Thoracic aorta (tissue), 2 donors: Measurements from ENCODE around the gene SGMS1. TPM values are rescaled to one million over a fixed set of nuclear protein-coding genes. Genes with fewer than 3 reads are reported as not detected.
"Not testable (repeated sequence)": the region's sequence is repeated elsewhere in the genome, so short reads cannot be mapped to it uniquely, and the experiment has no call there.

Experiments used
- ATAC-seq: fragments of 150-250 bp; one replicate; pipeline ENCODE4 v1.8.0; 2017; ENCODE audit warnings: low read depth; ENCODE audit not compliant: insufficient number of reproducible peaks, low FRiP score
- DNase-seq: peaks from one replicate; pipeline ENCODE4 v3.0.0-alpha.2; 2020; ENCODE audit warnings: low spot score
- H3K27ac ChIP-seq, 2 donors: fragments of 200-600 bp; sonication (generic); 1 replicate in 1 of 2; 2 replicates in 1 of 2; pipeline ENCODE4 v1.5.1; 2016; ENCODE audit warnings: mild to moderate bottlenecking in 2 of 2, moderate library complexity in 2 of 2
- H3K27me3 ChIP-seq: fragments of 200-600 bp; sonication (generic); replicated peaks from 2 replicates; pipeline ENCODE4 v1.6.0; 2016; ENCODE audit warnings: mild to moderate bottlenecking; ENCODE audit not compliant: insufficient read depth
- H3K36me3 ChIP-seq: fragments of 200-600 bp; sonication (generic); one replicate; pipeline ENCODE4 v1.5.1; 2016
- H3K4me1 ChIP-seq, 2 donors: fragments of 200-600 bp; sonication (generic); 1 replicate in 1 of 2; 2 replicates in 1 of 2; pipeline versions ENCODE4 v1.5.1 to v1.6.0; 2016; ENCODE audit warnings: low read depth in 2 of 2, mild to moderate bottlenecking in 1 of 2; ENCODE audit not compliant: control insufficient read depth in 1 of 2
- H3K4me3 ChIP-seq: fragments of 200-600 bp; sonication (generic); 2 replicates; pipeline ENCODE4 v1.5.1; 2016; ENCODE audit warnings: mild to moderate bottlenecking
- H3K9me3 ChIP-seq: fragments of 200-600 bp; sonication (generic); 2 replicates; pipeline ENCODE4 v1.5.1; 2016
- total RNA-seq, 2 donors: library from RNA; depleted of rRNA; stranded (reverse); fragments of >200 nt; gene quantifications; one replicate each; pipeline versions ENCODE4 v1.1.0 to v1.2.3, GENCODE V29; 2016
- TF ChIP-seq, protein P1 (sequence below): fragments of 200-600 bp; sonication (generic); IDR thresholded peaks from one replicate; pipeline ENCODE4 v1.5.1; 2019; ENCODE audit warnings: antibody characterized with exemption

SGMS1 gene
- total RNA-seq, 2 donors from 2014 or later = 60.5 to 92.3 TPM

GRCh38 chr10:50572017-50572491 lies 51.7 kb downstream of the SGMS1 start:
- H3K9me3 ChIP-seq = no peaks in the 10 kb centered on the region
- H3K36me3 ChIP-seq = no peaks in the 10 kb centered on the region
- DNase-seq = no peak
- no peak overlapping the region for H3K27ac ChIP-seq
- no peaks in the 10 kb centered on the region for H3K27me3 ChIP-seq
- no peak overlapping the region for H3K4me3 ChIP-seq
- H3K4me1 ChIP-seq = peaks cover 15 to 27% of the 10 kb centered on the region in 2 donors
- TF ChIP-seq, protein P1, sequence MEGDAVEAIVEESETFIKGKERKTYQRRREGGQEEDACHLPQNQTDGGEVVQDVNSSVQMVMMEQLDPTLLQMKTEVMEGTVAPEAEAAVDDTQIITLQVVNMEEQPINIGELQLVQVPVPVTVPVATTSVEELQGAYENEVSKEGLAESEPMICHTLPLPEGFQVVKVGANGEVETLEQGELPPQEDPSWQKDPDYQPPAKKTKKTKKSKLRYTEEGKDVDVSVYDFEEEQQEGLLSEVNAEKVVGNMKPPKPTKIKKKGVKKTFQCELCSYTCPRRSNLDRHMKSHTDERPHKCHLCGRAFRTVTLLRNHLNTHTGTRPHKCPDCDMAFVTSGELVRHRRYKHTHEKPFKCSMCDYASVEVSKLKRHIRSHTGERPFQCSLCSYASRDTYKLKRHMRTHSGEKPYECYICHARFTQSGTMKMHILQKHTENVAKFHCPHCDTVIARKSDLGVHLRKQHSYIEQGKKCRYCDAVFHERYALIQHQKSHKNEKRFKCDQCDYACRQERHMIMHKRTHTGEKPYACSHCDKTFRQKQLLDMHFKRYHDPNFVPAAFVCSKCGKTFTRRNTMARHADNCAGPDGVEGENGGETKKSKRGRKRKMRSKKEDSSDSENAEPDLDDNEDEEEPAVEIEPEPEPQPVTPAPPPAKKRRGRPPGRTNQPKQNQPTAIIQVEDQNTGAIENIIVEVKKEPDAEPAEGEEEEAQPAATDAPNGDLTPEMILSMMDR = no peak
- no peak for ATAC-seq

DNA sequence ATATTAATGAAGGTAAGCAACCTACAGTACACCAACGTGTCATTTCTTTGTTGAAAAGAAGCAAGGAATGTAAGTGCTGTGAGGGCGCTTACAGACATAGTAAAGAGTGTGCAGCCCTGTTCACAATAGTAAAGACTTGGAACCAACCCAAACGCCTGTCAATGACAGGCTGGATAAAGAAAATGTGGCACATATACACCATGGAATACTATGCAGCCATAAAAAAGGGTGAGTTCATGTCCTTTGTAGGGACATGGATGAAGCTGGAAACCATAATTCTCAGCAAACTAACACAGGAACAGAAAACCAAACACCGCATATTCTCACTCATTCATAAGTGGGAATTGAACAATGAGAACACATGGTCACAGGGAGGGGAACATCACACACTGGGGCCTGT lies 55.0 kb downstream of the SGMS1 start:
- not testable (repeated sequence) for H3K36me3 ChIP-seq

DNA sequence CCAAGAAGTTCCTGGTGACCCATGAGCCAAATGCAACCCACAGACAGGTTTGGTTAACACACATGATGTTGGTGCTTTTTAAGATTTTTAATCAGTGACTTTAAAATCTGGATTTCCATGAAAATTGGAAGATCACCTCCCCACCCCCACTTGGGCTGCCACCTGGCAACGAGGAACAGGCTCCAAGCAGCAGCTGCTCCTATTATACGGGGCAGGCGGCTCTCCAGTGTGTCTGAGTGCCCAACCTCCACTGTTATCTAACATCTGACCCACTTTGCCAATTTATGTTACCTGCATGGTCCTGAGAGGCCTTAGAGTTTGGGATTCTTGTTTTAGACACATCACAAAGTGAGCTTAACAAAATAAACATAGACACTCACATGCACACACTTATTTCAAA lies 56.4 kb downstream of the SGMS1 start:
- H3K4me3 ChIP-seq = no peak overlapping the region
- no peak for ATAC-seq
- no peak for DNase-seq
- H3K27me3 ChIP-seq = no peaks in the 10 kb centered on the region
- peaks cover 3 to 8% of the 10 kb centered on the region in 2 donors for H3K4me1 ChIP-seq
- H3K36me3 ChIP-seq = no peaks in the 10 kb centered on the region
- TF ChIP-seq, protein P1 = no peak
- H3K9me3 ChIP-seq = no peaks in the 10 kb centered on the region
- no peak overlapping the region for H3K27ac ChIP-seq

More for the DNA sequence above, 55.0 kb downstream of the SGMS1 start:
- not testable (repeated sequence) for H3K27me3 ChIP-seq, H3K9me3 ChIP-seq, DNase-seq, H3K4me3 ChIP-seq, H3K27ac ChIP-seq, ATAC-seq
- H3K4me1 ChIP-seq = peaks cover 9 to 13% of the 10 kb centered on the region in 2 donors

GRCh38 chr10:50566150-50566549 lies 57.6 kb downstream of the SGMS1 start:
- Histone ChIP-seq H3K27ac (no peak overlapping the region), H3K4me3 (no peak overlapping the region), H3K4me1 (peaks cover 0 to 7% of the 10 kb centered on the region in 2 donors), H3K36me3 (no peaks in the 10 kb centered on the region), H3K9me3 (no peaks in the 10 kb centered on the region), H3K27me3 (no peaks in the 10 kb centered on the region)
- DNase-seq (no peak), ATAC-seq (no peak)
- TF ChIP-seq, protein P1 = no peak

DNA sequence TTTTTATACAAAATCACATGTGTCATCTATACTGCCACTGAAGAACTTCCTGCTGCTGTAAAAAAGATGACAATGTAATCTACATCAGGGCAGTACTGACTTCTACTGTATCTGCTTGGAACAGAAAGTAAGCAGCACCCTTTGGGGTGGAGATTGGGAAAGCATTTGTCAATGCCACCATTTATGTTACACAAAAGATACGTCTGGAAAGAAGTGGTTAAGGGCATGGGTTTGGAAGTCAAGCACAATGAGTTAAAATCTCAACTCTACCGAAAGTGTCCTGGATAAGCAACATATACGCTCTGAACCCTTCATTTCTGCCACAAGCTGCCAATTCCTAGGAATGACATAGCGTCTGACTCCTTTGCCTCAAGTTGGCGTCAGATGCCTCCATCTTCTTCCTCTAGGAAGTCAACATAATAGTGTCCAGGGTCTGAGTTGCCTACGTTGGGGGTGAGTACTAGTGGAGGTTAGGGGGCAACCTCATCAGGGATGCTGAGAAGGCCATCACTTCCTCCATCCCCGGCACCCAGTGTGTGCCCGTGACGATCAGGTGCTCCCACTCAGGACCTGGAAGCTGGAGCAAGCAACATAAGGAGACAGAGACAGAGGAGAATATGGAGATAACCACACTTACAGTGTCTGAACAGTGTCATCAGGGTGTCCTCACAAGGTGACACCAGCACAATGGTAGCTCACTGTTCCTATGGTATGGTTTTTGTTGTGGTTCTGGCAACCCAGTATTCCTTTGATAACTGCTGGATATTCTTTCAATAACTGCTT lies 58.3 kb downstream of the SGMS1 start:
- ATAC-seq (no peak), DNase-seq (no peak)
- TF ChIP-seq, protein P1 = no peak
- Histone ChIP-seq H3K27me3 (no peaks in the 10 kb centered on the region), H3K36me3 (no peaks in the 10 kb centered on the region), H3K27ac (no peak overlapping the region), H3K9me3 (no peaks in the 10 kb centered on the region), H3K4me3 (no peak overlapping the region), H3K4me1 (peaks cover 5 to 12% of the 10 kb centered on the region in 2 donors)
